T-helper 9 cell (primary cell): ENCODE measurements around the gene C19orf53.

Source experiments
- DNase-seq: peaks from one replicate; pipeline ENCODE4 v3.0.0-alpha.2; 2020

The C19orf53 gene

GRCh38 chr19:13796301-13797057, 22.2 kb downstream of the C19orf53 start:
- DNase-seq = no peak

- DNase-seq = no peak
Measured at GRCh38 chr19:13797058-13797440, 22.8 kb downstream of the C19orf53 start.

DNA sequence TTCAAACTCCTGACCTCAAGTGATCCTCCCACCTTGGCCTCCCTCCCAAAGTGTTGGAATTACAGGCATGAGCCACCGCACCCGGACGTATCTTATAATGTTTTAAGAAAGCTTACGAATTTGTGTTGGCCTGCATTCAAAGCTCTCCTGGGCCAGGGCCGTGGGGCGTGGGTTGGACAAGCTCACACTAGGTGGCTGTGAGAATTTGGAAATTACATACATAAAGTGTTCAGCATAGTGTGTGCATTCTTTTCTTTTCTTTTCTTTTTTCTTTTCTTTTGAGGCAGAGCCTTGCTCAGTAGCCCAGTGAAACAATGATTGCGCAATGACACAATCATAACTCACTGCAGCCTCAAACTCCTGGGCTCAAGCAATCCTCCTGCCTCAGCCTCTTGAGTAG, 23.6 kb downstream of the C19orf53 start:
- no peak for DNase-seq

- DNase-seq = no peak
Measured at GRCh38 chr19:13799669-13800068, 25.4 kb downstream of the C19orf53 start.

- no peak for DNase-seq
Measured at GRCh38 chr19:13803038-13803437, 28.8 kb downstream of the C19orf53 start.

- DNase-seq = no peak
Measured at GRCh38 chr19:13804830-13805683, 30.8 kb downstream of the C19orf53 start.

DNA sequence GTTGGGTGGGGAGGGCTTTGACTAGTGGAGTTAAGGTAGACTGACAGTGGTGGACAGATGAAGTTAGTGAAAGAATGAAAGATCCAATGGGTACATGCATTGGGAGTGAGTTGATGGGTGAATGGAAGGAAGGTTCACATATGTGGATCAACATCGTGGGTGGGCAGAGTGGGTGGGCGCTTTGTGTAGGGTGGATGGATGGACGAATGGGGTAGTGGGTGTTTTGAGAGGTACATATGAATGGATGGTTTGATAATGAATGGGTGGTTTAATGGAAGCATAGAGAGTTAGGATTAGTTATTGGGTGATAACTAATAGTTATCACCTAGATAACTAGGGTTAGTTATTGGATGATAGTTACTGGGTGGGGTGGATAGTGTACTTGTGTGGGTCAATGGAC, 32.5 kb downstream of the C19orf53 start:
- DNase-seq = no peak

GRCh38 chr19:13807421-13808021, 33.3 kb downstream of the C19orf53 start:
- no peak for DNase-seq

DNA sequence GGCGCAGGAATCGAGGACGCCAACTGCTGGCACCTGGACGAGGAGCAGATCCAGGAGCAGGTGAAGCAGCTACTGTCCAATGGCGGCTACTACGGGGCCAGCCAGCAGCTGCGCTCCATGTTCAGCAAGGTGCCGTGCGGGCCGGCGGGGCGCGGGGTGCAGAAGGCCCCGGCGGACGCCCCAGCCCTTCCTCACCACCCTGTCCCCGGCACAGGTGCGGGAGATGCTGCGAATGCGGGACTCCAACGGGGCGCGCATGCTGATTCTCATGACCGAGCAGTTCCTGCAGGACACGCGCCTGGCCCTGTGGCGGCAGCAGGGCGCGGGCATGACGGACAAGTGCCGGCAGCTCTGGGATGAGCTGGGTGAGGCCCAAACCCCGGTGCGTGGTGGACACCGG, 34.6 kb downstream of the C19orf53 start:
- DNase-seq = no peak

- no peak for DNase-seq
Measured at GRCh38 chr19:13812544-13812943, 38.3 kb downstream of the C19orf53 start.

DNA sequence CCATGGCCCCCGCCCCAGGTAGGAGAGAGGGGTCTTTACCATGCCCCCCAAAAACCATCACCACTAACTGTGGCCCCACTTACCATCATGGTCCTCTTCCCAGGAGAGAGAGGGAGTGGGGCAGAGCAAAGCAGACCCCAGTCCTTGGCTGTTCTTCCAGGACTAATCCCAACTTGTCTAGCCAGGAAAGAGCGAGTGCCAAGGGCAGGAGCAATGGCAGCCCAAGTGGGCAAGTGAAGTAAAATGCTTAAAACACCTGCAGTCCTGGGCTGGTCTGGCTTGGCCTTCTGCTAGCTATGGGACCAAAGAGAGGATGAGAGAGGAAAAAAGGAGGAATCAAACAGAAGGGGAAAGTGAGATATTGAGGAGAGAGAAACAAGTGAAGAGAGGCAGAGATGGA, 38.9 kb downstream of the C19orf53 start:
- DNase-seq = no peak

- no peak for DNase-seq
Measured at GRCh38 chr19:13814550-13814949, 40.3 kb downstream of the C19orf53 start.

DNA sequence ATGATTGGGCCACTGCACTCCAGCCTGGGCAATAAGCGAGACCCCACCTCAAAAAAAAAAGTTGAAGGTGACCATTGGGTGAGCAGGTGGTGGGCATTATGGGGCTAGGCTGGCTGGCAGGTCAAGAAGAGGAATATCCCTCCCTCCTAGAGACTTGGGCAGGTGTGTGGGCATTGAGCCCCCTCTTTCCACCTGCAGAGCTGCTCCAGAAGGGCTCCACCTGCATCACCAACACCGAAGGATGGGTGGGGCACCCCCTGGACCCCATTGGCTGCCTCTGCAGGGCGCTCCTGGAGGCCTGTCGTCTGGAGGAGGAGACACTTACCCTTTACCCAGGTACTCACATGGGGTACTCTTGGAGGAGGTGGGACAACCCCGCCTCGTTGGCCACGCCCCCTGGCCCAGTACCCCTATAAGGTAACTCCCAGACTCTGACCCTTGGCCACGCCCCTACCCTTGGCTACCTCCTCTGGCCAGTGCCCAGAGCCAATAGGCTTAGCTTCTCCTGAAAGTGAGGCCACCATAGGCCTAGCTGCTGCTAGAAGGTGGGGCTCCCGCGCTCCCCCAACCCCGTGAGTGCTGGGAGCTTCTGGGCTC, 42.9 kb downstream of the C19orf53 start:
- no peak for DNase-seq

GRCh38 chr19:13817615-13818371, 43.5 kb downstream of the C19orf53 start:
- DNase-seq = no peak

- no peak for DNase-seq
Measured at GRCh38 chr19:13819238-13819637, 45.0 kb downstream of the C19orf53 start.

DNA sequence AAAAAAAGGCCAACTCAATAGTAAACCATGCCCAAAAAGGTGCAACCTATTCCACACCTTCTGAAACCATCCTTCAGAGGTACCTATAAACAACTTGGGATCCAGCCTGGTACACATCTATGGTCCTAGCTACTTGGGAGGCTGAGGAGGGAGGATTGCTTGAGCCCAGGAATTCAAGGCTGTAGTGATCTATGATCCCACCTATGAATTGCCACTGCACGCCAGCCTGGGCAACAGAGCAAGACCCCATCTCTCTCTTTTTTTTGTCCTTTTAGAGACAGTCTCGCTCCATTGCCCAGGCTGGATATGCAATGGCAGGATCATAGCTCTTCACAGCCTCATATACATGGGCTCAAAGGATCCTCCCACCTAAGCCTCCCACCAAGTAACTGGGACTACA, 47.0 kb downstream of the C19orf53 start:
- DNase-seq = no peak

- no peak for DNase-seq
Measured at GRCh38 chr19:13823256-13823655, 49.0 kb downstream of the C19orf53 start.

- no peak for DNase-seq
Measured at GRCh38 chr19:13823901-13824300, 49.6 kb downstream of the C19orf53 start.

DNA sequence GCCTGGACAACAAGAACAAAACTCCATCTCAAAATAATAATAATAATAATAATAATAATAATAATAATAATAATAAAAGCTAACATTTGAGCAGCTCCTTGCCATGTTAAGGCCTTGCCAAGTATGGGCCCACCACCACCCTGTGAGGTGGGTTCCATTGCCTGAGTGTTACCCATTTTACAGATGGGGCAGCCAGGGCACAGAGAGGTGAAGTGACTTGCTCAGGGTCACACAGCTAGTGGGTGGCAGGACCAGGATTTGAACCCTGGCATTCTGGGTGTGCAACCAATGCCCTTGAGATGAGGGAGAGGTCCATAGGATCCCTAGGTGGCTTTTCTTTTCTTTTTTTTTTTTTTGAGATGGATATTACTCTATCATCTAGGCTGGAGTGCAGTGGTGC, 50.4 kb downstream of the C19orf53 start:
- no peak for DNase-seq

GRCh38 chr19:13825489-13826441, 51.5 kb downstream of the C19orf53 start:
- no peak for DNase-seq

DNA sequence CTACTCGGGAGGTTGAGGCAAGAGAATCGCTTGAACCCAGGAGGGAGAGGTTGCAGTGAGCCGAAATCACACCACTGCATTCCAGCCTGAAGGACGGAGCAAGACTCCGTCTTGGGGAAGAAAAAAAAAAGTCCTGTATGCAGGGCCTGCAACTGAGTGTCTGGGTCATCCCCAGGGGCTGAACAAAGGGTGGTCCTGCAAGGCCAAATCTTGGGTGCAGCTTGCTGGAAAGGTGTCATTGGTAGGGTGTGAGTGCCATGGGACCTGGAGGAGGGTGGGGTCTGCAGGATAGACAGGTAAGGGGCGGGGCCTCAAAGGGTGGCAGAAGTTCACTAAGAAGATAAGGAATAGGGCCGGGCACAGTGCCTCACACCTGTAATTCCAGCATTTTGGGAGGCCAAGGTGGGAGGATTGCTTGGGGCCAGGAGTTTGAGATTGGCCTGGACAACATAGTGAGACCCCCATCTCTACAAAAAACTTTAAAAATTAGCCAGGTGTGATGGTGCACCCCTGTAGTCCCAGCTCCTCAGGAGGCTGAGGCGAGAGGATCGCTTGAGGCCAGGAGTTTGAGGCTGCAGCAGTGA, 52.5 kb downstream of the C19orf53 start:
- no peak for DNase-seq
